ENCODE data around the gene RAB3D. TPM values are rescaled to one million over a fixed set of nuclear protein-coding genes. Genes with fewer than 3 reads are reported as not detected.

Gene RAB3D
- total RNA-seq, 1 experiment from 2014 or later, result 11.2 TPM

DNA sequence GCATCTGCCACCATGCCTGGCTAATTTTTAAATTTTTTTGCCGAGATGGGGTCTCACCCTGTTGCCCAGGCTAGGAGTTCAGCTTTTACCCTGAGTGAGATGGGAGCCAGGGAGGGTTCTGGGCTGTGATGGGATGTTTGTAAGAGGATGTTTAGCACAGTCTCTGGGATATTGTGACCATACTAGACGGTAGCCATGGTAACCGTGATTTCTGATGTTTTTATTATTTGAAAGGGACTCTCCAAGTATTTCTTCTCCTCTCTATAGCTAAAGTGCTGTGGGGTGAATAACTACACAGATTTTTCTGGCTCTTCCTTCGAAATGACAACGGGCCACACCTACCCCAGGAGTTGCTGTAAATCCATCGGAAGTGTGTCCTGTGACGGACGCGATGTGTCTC is 33.1 kb downstream of the RAB3D start:
- no peak for DNase-seq
- no peaks in the 10 kb centered on the region for H3K36me3 ChIP-seq (replicated peaks; ENCODE audit: control insufficient read depth, insufficient read depth, low read length)
- H3K27me3 ChIP-seq (ENCODE audit: control insufficient read depth, insufficient read depth, low read length), result no peaks in the 10 kb centered on the region
- no peak overlapping the region for H3K4me3 ChIP-seq (ENCODE audit: insufficient read depth, low read depth, low read length)

DNA sequence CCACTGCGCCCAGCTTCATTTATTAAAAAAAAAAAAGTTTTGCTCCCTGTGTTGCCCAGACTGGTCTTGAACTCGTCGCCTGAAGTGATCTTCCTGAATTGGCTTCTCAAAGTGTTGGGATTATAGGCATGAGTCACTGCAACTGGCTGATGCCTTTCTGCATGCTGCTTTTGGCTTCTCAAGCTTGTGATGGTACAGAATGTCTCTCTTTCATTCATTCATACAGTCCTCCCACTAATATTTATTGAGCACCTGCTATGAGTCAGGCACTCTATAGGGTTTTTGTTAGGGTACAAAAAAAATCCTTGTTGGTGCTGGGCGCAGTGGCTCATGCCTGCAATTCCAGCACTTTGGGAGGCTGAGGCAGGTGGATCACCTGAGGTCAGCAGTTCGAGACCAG is 34.5 kb downstream of the RAB3D start:
- Histone ChIP-seq H3K4me3 (ENCODE audit: insufficient read depth, low read depth, low read length) (no peak overlapping the region), H3K36me3 (replicated peaks; ENCODE audit: control insufficient read depth, insufficient read depth, low read length) (no peaks in the 10 kb centered on the region), H3K27me3 (ENCODE audit: control insufficient read depth, insufficient read depth, low read length) (no peaks in the 10 kb centered on the region)
- DNase-seq, result no peak

DNA sequence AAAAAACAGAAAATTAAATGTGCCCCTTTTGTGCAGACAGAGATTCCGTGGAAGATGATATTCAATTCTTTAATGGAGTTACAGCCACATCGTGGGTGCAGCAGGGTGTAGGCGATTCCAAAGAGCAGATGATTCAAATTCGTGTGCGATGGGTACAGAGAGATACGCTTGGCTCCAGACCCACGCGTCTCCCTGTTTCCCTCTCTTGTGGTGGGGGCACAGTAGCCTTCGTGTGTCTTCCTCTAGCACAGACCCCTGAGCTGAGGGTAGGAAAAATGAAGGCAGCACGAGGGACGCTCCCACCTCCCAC is 38.7 kb downstream of the RAB3D start:
- Histone ChIP-seq H3K4me3 (ENCODE audit: insufficient read depth, low read depth, low read length) (no peak overlapping the region), H3K36me3 (replicated peaks; ENCODE audit: control insufficient read depth, insufficient read depth, low read length) (no peaks in the 10 kb centered on the region), H3K27me3 (ENCODE audit: control insufficient read depth, insufficient read depth, low read length) (no peaks in the 10 kb centered on the region)
- no peak for DNase-seq

DNA sequence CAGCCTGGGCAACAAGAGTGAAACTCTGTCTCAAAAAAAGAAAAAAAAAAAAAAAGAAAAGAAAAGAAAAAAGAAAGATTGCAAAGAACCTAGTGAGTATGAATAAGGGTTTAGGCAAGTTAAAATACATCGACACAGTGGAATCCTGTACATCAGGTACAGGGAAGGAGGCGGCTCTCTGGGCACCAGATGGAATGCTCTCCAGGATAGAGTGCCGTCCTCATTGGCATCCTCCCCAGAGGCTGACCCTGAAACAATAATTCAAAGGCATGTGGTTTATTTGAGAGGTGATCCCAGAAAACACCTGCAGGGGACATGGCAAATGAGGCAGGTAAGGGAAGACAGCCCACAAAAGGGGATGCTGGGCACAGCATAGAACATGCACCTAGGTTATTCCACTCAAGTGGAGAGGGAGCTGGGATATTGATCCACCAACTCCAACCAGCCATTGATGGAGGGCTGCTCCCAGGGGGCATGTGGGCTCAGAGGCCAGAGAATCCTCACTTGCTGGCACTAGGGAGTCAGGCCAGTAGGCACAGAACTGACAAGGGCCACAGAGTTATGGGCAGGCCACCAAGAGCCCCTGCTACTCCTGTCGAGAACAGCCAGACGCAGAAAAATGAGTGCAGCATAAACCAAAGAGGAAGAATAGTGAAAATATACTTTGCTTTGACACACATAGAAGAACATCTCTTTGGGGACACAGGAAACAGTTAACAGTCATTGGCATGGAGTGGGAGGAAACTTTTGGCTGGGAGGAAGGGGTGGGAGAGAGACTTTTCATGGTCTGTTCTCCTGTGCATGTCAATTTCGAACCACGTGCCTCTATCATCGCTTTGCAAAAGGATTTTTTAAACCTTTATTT is 39.3 kb downstream of the RAB3D start:
- DNase-seq, result no peak
- no peaks in the 10 kb centered on the region for H3K36me3 ChIP-seq (replicated peaks; ENCODE audit: control insufficient read depth, insufficient read depth, low read length)
- H3K27me3 ChIP-seq (ENCODE audit: control insufficient read depth, insufficient read depth, low read length), result no peaks in the 10 kb centered on the region
- H3K4me3 ChIP-seq (ENCODE audit: insufficient read depth, low read depth, low read length), result no peak overlapping the region

DNA sequence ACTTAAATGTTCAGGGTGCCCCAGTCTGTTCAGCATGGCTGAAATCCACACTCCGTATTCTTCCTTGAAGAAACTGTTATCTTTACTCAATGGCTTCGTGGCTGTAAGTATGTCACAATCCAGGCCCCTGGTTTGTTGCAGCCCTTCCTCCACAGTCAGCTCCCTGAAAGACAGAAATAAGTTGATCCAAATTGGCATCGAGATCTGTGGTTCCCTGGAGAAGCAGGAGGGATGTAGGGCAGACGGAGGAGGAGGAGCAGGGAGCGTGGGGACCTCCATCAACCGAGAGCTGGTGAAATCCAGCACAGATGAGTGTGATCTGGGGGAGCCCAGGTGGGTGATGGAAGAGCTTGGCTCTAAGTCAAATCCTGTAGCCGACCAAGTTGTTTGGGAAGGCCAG is 43.2 kb downstream of the RAB3D start:
- DNase-seq, result no peak
- H3K27me3 ChIP-seq (ENCODE audit: control insufficient read depth, insufficient read depth, low read length), result no peaks in the 10 kb centered on the region
- no peak overlapping the region for H3K4me3 ChIP-seq (ENCODE audit: insufficient read depth, low read depth, low read length)
- no peaks in the 10 kb centered on the region for H3K36me3 ChIP-seq (replicated peaks; ENCODE audit: control insufficient read depth, insufficient read depth, low read length)

DNA sequence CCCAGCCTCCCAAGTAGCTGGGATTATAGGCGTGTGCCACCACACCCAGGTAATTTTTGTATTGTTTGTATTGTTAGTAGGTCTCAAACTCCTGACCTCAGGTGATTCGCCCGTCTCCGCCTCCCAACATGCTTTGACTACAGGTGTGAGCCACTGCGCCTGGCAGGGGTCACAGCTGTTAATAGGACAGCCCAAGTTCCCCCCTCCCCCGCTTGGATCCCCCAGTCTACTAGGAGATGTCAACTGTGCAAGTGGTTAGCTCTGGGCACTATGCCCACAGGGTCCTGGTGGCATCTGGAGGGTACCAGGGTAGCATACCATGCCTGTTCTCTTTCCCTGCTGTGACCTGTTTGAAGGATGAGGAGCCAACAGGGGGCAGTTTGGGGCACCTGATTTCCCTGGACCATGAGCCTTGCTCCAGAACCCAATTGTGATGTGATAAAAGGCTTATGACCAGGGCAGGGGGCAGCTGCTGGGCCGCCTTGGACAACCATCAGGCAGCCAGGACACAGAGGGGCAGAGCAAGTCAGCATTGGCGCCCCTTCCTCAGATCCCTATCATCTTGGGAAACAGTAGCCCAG is 43.7 kb downstream of the RAB3D start, which contains the start of gene TSPAN16:
TSPAN16 (plus strand) TSS at position 496 of the 581 bp plus-strand sequence. CDS start 138 bp downstream, outside the sequence.
- Histone ChIP-seq H3K4me3 (ENCODE audit: insufficient read depth, low read depth, low read length) (no peak within 1 kb of the TSS), H3K36me3 (replicated peaks; ENCODE audit: control insufficient read depth, insufficient read depth, low read length) (no peaks in the 10 kb centered on the region), H3K27me3 (ENCODE audit: control insufficient read depth, insufficient read depth, low read length) (no peaks in the 10 kb centered on the region)
- no peak for DNase-seq

DNA sequence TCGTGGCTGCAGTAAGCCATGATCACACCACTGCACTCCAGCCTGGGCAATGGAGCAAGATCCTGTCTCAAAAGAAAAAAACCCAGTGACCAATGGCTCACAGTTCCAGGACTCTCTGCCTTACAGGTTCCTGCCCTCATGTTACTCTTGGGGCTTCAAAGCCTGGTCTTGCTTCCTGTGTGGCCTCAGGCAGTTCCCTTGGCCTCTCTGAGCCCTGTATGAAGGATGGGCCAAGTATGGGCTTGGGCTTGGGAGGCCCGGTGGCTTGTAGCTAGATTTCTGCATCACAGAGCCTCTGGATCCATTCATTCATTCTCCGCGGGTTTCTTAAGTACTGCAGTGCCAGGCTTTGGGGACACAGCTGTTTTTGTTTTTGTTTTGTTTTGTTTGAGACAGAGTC is 44.3 kb downstream of the RAB3D start:
- Histone ChIP-seq H3K36me3 (replicated peaks; ENCODE audit: control insufficient read depth, insufficient read depth, low read length) (no peaks in the 10 kb centered on the region), H3K27me3 (ENCODE audit: control insufficient read depth, insufficient read depth, low read length) (no peaks in the 10 kb centered on the region), H3K4me3 (ENCODE audit: insufficient read depth, low read depth, low read length) (no peak overlapping the region)
- no peak for DNase-seq

DNA sequence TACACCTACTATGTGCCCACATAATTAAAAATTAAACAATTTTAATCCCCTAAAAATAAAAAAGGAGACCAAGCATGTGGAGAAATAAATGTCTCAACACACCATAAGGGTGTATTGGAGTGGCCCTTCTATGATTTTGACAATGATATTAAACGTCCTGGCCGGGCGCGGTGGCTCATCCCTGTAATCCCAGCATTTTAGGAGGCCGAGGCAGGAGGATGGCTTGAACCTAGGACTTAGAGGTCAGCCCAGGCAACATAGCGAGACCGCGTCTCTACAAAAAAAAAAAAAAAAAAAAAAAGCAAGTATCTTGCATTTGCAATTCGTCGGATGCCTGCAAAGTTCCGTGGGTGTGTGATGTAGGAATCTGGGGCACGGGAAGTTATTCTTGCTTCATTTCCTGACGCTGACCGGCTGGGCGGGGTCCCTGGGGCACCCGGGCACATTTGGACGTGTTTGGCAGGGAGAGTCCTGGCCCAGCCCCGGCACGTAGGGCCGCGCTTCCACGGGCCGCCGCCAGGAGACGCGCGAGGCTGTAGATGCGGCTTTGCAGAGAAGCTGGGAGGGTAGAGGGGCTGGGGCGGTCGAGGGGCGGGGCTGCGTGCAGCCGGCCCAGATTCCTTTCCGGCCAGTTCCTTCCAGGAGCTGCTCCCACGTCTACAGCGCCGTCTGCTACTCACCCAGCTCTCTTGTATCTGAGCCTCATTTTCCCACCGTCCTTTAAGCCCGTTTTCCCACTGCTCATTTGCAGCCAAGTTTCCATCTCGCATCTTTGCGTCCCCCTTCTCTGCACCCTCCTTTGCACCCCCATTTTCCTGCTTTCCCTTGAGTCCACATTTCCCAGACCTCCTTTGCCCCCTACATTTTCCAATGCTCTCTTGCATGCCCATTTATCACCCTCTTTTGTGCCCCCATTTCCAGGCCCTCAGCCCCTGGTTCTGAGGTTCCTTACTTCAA is 45.7 kb downstream of the RAB3D start:
- no peaks in the 10 kb centered on the region for H3K36me3 ChIP-seq (replicated peaks; ENCODE audit: control insufficient read depth, insufficient read depth, low read length)
- DNase-seq, result peak; percentile 99
- H3K4me3 ChIP-seq (ENCODE audit: insufficient read depth, low read depth, low read length), result peak overlapping the region; percentile 6; the same call in 1 of the 2 replicates
- H3K27me3 ChIP-seq (ENCODE audit: control insufficient read depth, insufficient read depth, low read length), result no peaks in the 10 kb centered on the region

DNA sequence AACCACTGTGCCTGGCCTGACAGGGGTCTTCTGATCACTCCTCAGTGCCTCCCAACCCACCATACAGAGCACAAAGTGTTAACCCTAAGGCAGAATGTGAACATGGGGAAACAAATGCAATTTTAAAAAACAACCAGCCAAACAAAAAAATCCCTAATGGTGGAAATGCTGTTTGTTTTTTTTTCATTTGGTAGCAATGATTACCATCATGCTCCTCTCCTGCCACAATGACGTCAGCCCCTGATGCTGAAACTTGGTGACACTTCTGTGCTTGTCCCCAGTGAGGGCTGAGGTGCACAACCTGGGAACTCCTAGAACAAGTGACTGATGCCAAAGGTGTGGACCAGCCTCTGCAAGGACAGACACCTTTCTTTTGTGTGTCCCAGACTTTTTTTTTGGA is 47.5 kb downstream of the RAB3D start:
- Histone ChIP-seq H3K27me3 (ENCODE audit: control insufficient read depth, insufficient read depth, low read length) (no peaks in the 10 kb centered on the region), H3K4me3 (ENCODE audit: insufficient read depth, low read depth, low read length) (no peak overlapping the region), H3K36me3 (replicated peaks; ENCODE audit: control insufficient read depth, insufficient read depth, low read length) (no peaks in the 10 kb centered on the region)
- no peak for DNase-seq

DNA sequence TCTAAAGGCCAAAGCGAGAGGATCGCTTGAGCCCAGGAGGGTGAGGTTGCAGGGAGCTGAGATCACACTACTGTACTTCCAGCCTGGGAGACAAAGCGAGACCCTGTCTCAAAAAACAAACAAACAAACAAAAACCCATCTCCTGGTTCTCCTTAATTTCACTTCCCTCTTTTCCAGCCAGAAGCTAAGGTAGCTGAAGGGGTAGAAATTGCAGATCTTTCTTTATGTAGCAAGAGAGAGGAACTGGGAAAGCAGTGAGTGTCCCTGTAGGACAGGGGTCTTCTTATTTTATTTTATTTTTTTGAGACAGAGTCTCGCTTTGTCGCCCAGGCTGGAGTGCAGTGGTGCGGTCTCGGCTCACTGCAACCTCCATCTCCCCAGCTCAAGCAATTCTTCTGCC is 48.0 kb downstream of the RAB3D start:
- no peak for DNase-seq
- H3K27me3 ChIP-seq (ENCODE audit: control insufficient read depth, insufficient read depth, low read length), result no peaks in the 10 kb centered on the region
- H3K36me3 ChIP-seq (replicated peaks; ENCODE audit: control insufficient read depth, insufficient read depth, low read length), result no peaks in the 10 kb centered on the region
- H3K4me3 ChIP-seq (ENCODE audit: insufficient read depth, low read depth, low read length), result no peak overlapping the region

DNA sequence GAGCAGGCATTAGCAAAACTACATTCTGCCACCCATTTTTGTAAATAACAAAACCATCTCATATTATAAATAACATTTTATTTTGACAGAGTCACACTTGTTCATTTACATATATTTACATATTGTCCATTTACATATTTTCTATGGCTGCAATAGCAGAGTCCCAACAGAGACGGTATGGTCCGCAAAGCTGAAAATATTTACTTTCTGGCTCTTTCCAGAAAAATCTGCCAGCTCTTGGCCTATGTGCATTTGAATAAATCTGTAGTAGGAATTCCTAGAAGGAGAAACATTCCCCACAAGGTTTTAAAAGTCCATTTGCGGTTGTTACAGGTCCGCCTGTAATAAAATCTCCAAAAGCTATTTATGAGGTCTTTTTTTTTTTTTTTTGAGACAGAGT is 49.2 kb downstream of the RAB3D start:
- no peak overlapping the region for H3K4me3 ChIP-seq (ENCODE audit: insufficient read depth, low read depth, low read length)

DNA sequence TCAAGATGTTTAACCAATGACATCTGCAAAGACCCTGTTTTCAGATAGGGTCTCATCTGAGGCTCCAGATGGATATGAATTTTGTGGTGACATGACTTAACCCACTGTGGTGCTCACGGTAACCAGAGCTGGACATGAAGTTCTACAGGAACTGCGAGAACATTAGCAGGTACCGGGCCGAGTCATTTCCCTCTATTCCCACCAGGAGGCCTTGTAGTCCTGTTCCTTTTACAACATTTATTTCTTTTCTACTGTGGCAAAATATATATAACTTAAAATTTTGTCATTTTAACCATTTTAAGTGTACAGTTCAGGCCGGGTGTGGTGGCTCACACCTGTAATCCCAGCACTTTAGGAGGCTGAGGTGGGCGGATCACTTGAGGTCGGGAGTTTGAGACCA is 51.1 kb downstream of the RAB3D start:
- Histone ChIP-seq H3K27me3 (ENCODE audit: control insufficient read depth, insufficient read depth, low read length) (no peaks in the 10 kb centered on the region), H3K4me3 (ENCODE audit: insufficient read depth, low read depth, low read length) (no peak overlapping the region), H3K36me3 (replicated peaks; ENCODE audit: control insufficient read depth, insufficient read depth, low read length) (no peaks in the 10 kb centered on the region)
- DNase-seq, result peak; percentile 53

More for the DNA sequence above, 49.2 kb downstream of the RAB3D start:
- Histone ChIP-seq H3K27me3 (ENCODE audit: control insufficient read depth, insufficient read depth, low read length) (no peaks in the 10 kb centered on the region), H3K36me3 (replicated peaks; ENCODE audit: control insufficient read depth, insufficient read depth, low read length) (no peaks in the 10 kb centered on the region)
- DNase-seq, result no peak

DNA sequence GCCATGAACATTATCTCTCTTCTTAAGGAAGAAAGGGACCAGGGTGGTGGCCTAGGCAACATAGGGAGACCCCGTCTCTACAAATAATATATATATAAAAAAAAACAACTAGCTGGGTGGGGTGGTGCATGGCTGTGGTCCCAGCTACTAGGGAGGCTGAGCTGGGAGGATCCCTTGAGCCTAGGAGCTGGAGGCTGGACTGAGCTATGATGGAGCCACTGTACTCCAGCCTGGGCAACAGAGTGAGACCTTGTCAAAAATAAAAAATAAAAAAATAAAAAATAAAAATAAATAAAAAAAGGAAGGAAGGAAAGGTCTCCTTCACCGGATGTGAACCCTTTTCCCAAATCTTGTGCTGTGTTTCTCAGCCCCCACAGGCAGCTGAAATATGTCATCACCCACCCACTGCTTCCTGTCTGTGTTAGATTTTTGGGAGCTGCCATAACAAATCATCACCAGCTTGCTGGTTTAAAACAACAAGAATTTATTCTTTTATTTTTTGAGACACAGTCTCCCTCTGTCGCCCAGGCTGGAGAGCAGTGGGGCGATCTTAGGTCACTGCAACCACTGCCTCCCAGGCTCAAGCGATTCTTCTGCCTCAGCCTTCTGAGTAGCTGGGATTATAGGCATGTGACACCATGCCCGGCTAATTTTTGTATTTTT is 53.0 kb downstream of the RAB3D start:
- Histone ChIP-seq H3K36me3 (replicated peaks; ENCODE audit: control insufficient read depth, insufficient read depth, low read length) (no peaks in the 10 kb centered on the region), H3K27me3 (ENCODE audit: control insufficient read depth, insufficient read depth, low read length) (no peaks in the 10 kb centered on the region), H3K4me3 (ENCODE audit: insufficient read depth, low read depth, low read length) (no peak overlapping the region)
- no peak for DNase-seq

DNA sequence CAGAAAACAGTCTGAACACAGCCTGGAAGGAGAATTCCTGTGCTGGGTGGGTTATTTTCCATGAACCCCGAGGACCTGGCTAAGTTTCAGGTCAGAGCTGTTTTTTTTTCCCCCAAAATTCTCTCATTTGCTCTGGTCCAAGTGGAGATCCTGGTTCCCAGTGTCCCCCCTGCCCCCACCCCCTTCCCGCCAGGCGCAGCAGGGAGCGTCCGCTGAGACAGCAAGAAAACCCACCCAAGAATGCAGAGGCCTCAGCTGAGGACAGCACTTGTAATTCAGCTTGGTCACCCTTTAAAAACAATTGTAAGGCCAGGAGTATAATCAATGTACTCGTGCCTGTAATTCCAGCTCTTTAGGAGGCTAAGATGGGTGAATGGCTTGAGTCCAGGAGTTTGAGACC is 54.9 kb downstream of the RAB3D start:
- no peaks in the 10 kb centered on the region for H3K36me3 ChIP-seq (replicated peaks; ENCODE audit: control insufficient read depth, insufficient read depth, low read length)

More for the DNA sequence above, 54.9 kb downstream of the RAB3D start:
- Histone ChIP-seq H3K4me3 (ENCODE audit: insufficient read depth, low read depth, low read length) (no peak overlapping the region), H3K27me3 (ENCODE audit: control insufficient read depth, insufficient read depth, low read length) (no peaks in the 10 kb centered on the region)
- DNase-seq, result peak; percentile 45

Data from H7 (cell line).